ENCODE data around the gene SHH.
"Not testable (repeated sequence)": the region's sequence is repeated elsewhere in the genome, so short reads cannot be mapped to it uniquely, and the experiment has no call there.

The SHH gene

GRCh38 chr7:155842496-155843265 lies 30.4 kb upstream of the SHH start:
- DNase-seq (ENCODE audit: low read depth, low spot score) = no peak

GRCh38 chr7:155840909-155841308 lies 28.6 kb upstream of the SHH start:
- DNase-seq (ENCODE audit: low read depth, low spot score) = no peak

- DNase-seq (ENCODE audit: low read depth, low spot score) = no peak
These were observed 28.1 kb upstream of the SHH start for GRCh38 chr7:155840262-155840885.

GRCh38 chr7:155839461-155839860 lies 27.2 kb upstream of the SHH start:
- DNase-seq (ENCODE audit: low read depth, low spot score) = no peak

- DNase-seq (ENCODE audit: low read depth, low spot score) = not testable (repeated sequence)
These were observed 26.0 kb upstream of the SHH start for GRCh38 chr7:155838312-155838711.

- no peak for DNase-seq (ENCODE audit: low read depth, low spot score)
These were observed 24.8 kb upstream of the SHH start for GRCh38 chr7:155837126-155837479.

- no peak for DNase-seq (ENCODE audit: low read depth, low spot score)
These were observed 24.2 kb upstream of the SHH start for GRCh38 chr7:155836216-155837125.

GRCh38 chr7:155835446-155836215 lies 23.4 kb upstream of the SHH start:
- no peak for DNase-seq (ENCODE audit: low read depth, low spot score)

- no peak for DNase-seq (ENCODE audit: low read depth, low spot score)
These were observed 22.3 kb upstream of the SHH start for GRCh38 chr7:155834486-155835048.

- DNase-seq (ENCODE audit: low read depth, low spot score) = no peak
These were observed 21.4 kb upstream of the SHH start for GRCh38 chr7:155833651-155834050.

GRCh38 chr7:155832581-155832981 lies 20.3 kb upstream of the SHH start:
- no peak for DNase-seq (ENCODE audit: low read depth, low spot score)

GRCh38 chr7:155831807-155832524 lies 19.7 kb upstream of the SHH start:
- DNase-seq (ENCODE audit: low read depth, low spot score) = no peak

GRCh38 chr7:155830961-155831806 lies 18.9 kb upstream of the SHH start:
- no peak for DNase-seq (ENCODE audit: low read depth, low spot score)

- DNase-seq (ENCODE audit: low read depth, low spot score) = no peak
These were observed 17.7 kb upstream of the SHH start for GRCh38 chr7:155829796-155830470.

GRCh38 chr7:155825336-155825735 lies 13.1 kb upstream of the SHH start:
- no peak for DNase-seq (ENCODE audit: low read depth, low spot score)

GRCh38 chr7:155824227-155824886 lies 12.1 kb upstream of the SHH start:
- DNase-seq (ENCODE audit: low read depth, low spot score) = no peak

- DNase-seq (ENCODE audit: low read depth, low spot score) = no peak
These were observed 9.6 kb upstream of the SHH start for GRCh38 chr7:155821851-155822250.

GRCh38 chr7:155820788-155821187 lies 8.5 kb upstream of the SHH start:
- no peak for DNase-seq (ENCODE audit: low read depth, low spot score)

GRCh38 chr7:155820246-155820645 lies 8.0 kb upstream of the SHH start:
- DNase-seq (ENCODE audit: low read depth, low spot score) = no peak

Measured in smooth muscle cell of the brain vasculature (primary cell).